Keratinocyte (primary cell): ENCODE results near the gene SRPK1. TPM values are rescaled to one million over a fixed set of nuclear protein-coding genes. Genes with fewer than 3 reads are reported as not detected.

Source experiments
- DNase-seq: peaks from one replicate; pipeline ENCODE4 v3.0.0-alpha.2; 2011; ENCODE audit warnings: low read depth, missing footprints, low spot score
- FAIRE-seq: peaks from 2 replicates; lab custom pipeline; 2011; peaks lifted over from hg19 to GRCh38; lab: Jason Lieb, UNC
- H2AFZ ChIP-seq: 2 replicates; pipeline ENCODE4 v1.6.0; 2012; ENCODE audit warnings: low read length, control low read depth, inconsistent platforms; ENCODE audit not compliant: control insufficient read depth
- H3K27ac ChIP-seq: 2 replicates; pipeline ENCODE4 v1.5.1; 2011; ENCODE audit warnings: low read length; ENCODE audit not compliant: control insufficient read depth, insufficient read depth
- H3K27me3 ChIP-seq: 3 replicates; pipeline ENCODE4 v1.6.0; 2011; ENCODE audit warnings: low read length; ENCODE audit not compliant: control insufficient read depth, insufficient read depth; ENCODE audit errors: extremely low read depth
- H3K36me3 ChIP-seq, 2 experiments: 2 replicates in 1 of 2; 3 replicates in 1 of 2; pipeline ENCODE4 v1.5.1; 2011; ENCODE audit warnings: low read length in 2 of 2, mild to moderate bottlenecking in 1 of 2; ENCODE audit not compliant: control insufficient read depth in 2 of 2, insufficient read depth in 2 of 2; ENCODE audit errors: extremely low read depth in 1 of 2
- H3K4me1 ChIP-seq: 3 replicates; pipeline ENCODE4 v1.5.1; 2011; ENCODE audit warnings: low read length; ENCODE audit not compliant: control insufficient read depth, insufficient read depth; ENCODE audit errors: extremely low read depth
- H3K4me2 ChIP-seq: 3 replicates; pipeline ENCODE4 v1.6.0; 2011; ENCODE audit warnings: low read depth, low read length; ENCODE audit not compliant: control insufficient read depth, insufficient read depth; ENCODE audit errors: extremely low read depth
- H3K4me3 ChIP-seq, 3 experiments: fragments of 200-600 bp in 1 of 3; sonication (generic) in 1 of 3; 2 replicates in 2 of 3; 3 replicates in 1 of 3; pipeline ENCODE4 v1.5.1; 2011 to 2016; ENCODE audit warnings: low read length in 3 of 3, mild to moderate bottlenecking in 3 of 3, control low read depth in 2 of 3, inconsistent platforms in 1 of 3, low read depth in 1 of 3, mixed read lengths in 1 of 3, mixed run types in 1 of 3, moderate library complexity in 1 of 3; ENCODE audit not compliant: control insufficient read depth in 2 of 3, insufficient read depth in 2 of 3; ENCODE audit errors: extremely low read depth in 1 of 3
- H3K79me2 ChIP-seq: 2 replicates; pipeline ENCODE4 v1.6.0; 2012; ENCODE audit warnings: low read length; ENCODE audit not compliant: control insufficient read depth, insufficient read depth
- H3K9ac ChIP-seq: 3 replicates; pipeline ENCODE4 v1.6.0; 2011; ENCODE audit warnings: low read length; ENCODE audit not compliant: control insufficient read depth, insufficient read depth; ENCODE audit errors: extremely low read depth
- H3K9me1 ChIP-seq: 3 replicates; pipeline ENCODE4 v1.6.0; 2011; ENCODE audit warnings: low read length; ENCODE audit not compliant: control insufficient read depth, insufficient read depth; ENCODE audit errors: extremely low read depth
- H3K9me3 ChIP-seq: 2 replicates; pipeline ENCODE4 v1.5.1; 2012; ENCODE audit warnings: low read depth, low read length; ENCODE audit not compliant: control insufficient read depth
- H4K20me1 ChIP-seq: 3 replicates; pipeline ENCODE4 v1.6.0; 2011; ENCODE audit warnings: low read length; ENCODE audit not compliant: control insufficient read depth, insufficient read depth; ENCODE audit errors: extremely low read depth
- EZH2 ChIP-seq: IDR thresholded peaks from one replicate; pipeline ENCODE4 v1.6.1; 2012; ENCODE audit warnings: inconsistent platforms, mild to moderate bottlenecking, low read length, moderate library complexity
- dilution Hi-C: fragments of 300-500 bp; cut with MboI; formaldehyde crosslinking; loops from one replicate; pipeline ENCODE4 v1.7.0; 2020; ENCODE audit warnings: low sequenced_read_pairs; ENCODE audit not compliant: extremely low pct_ligation_motif_present
- polyA plus RNA-seq, 5 experiments: library from polyadenylated mRNA; depleted of rRNA in 3 of 5; stranded (reverse) in 3 of 5; stranded (forward) in 1 of 5; unstranded in 1 of 5; fragments of >200 nt; gene quantifications; 1 replicate in 1 of 5; 2 replicates in 3 of 5; 3 replicates in 1 of 5; pipeline versions ENCODE4 v1.2.1 to v1.2.3, GENCODE V29; 2011 to 2012; ENCODE audit warnings: missing spikeins in 2 of 5, low read depth in 1 of 5, low replicate concordance in 1 of 5
- TF ChIP-seq, protein P1 (sequence below), 3 experiments: IDR thresholded peaks in 1 of 3; conservative IDR thresholded peaks in 1 of 3; optimal IDR thresholded peaks in 1 of 3; 2 replicates in 2 of 3; 3 replicates in 1 of 3; pipeline versions ENCODE3 to v1.5.1; 2011; ENCODE audit warnings: low read length in 3 of 3, mild to moderate bottlenecking in 3 of 3, moderate library complexity in 2 of 3, control low read depth in 1 of 3, inconsistent platforms in 1 of 3; ENCODE audit not compliant: insufficient read depth in 2 of 3; ENCODE audit errors: extremely low read depth in 1 of 3

The SRPK1 gene
- polyA plus RNA-seq, 1 donor (not counting 4 experiments of a cell fraction or from before 2014, with no cell fraction given): 64.1 TPM

DNA sequence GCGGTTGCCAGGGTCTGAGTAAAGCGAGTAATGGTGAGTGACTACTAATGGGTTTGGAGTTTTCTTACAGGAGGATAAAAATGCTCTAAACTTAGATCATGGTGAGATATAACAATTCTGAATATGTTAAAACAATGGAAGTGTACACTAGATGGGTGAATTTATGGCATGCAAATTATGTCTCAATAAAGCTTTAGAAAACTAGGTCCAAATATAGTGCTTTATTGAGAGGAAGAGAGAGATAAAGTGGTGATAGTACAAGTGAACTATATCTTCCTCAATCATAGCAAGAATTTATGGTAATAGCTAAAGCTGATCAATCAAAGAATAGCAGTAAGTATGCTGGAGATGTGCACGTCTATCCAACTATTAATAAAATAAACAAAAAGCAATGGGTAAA is 23.9 kb downstream of the SRPK1 start:
- H3K79me2 ChIP-seq: peaks cover 92% of the 10 kb centered on the region

DNA sequence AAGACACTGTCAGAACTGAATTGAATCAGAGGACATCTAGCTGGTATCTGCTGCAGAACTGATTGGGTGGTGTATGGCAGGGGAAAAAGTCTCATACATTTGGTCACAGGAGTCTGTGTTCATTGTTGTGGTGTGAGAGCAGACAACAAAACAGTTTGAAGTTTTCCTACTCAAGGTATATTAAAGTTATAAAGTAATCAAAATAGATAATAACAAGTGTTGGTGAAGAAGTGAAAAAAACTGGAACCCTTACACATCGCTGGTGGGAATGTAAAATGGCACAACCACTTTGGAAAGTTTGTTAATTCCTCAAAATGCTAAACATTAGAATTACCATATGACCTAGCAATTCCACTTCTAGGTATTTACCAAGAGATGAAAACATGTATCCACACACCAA is 24.7 kb downstream of the SRPK1 start:
- no peak overlapping the region for H2AFZ ChIP-seq
- DNase-seq: no peak
- H3K27ac ChIP-seq: no peak overlapping the region
- FAIRE-seq: no peak
- no peaks in the 10 kb centered on the region for H3K9me1 ChIP-seq
- H3K27me3 ChIP-seq: no peaks in the 10 kb centered on the region
- no peak overlapping the region for H3K4me3 ChIP-seq
- no peak overlapping the region for H3K4me2 ChIP-seq
- no peaks in the 10 kb centered on the region for H4K20me1 ChIP-seq
- TF ChIP-seq EZH2: no peak
- TF ChIP-seq, protein P1, sequence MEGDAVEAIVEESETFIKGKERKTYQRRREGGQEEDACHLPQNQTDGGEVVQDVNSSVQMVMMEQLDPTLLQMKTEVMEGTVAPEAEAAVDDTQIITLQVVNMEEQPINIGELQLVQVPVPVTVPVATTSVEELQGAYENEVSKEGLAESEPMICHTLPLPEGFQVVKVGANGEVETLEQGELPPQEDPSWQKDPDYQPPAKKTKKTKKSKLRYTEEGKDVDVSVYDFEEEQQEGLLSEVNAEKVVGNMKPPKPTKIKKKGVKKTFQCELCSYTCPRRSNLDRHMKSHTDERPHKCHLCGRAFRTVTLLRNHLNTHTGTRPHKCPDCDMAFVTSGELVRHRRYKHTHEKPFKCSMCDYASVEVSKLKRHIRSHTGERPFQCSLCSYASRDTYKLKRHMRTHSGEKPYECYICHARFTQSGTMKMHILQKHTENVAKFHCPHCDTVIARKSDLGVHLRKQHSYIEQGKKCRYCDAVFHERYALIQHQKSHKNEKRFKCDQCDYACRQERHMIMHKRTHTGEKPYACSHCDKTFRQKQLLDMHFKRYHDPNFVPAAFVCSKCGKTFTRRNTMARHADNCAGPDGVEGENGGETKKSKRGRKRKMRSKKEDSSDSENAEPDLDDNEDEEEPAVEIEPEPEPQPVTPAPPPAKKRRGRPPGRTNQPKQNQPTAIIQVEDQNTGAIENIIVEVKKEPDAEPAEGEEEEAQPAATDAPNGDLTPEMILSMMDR (optimal IDR thresholded peaks at IDR 0.05 in 1 of 3, IDR thresholded peaks at IDR 0.05 in 1 of 3, conservative IDR thresholded peaks at IDR 0.05 in 1 of 3; ENCODE audit: extremely low read depth in 1 of 3, insufficient read depth in 2 of 3, low read length in 3 of 3): no peak
- H3K9ac ChIP-seq: no peak overlapping the region
- peaks cover 86% of the 10 kb centered on the region for H3K79me2 ChIP-seq
- H3K4me1 ChIP-seq: peaks cover 10% of the 10 kb centered on the region
- H3K9me3 ChIP-seq: no peaks in the 10 kb centered on the region
- dilution Hi-C loops: no loop called here
- H3K36me3 ChIP-seq: peaks cover 0 to 1% of the 10 kb centered on the region in 2 experiments

More for the DNA sequence above, 23.9 kb downstream of the SRPK1 start:
- Histone ChIP-seq H2AFZ (no peak overlapping the region), H3K27me3 (no peaks in the 10 kb centered on the region), H3K27ac (no peak overlapping the region), H3K9me1 (no peaks in the 10 kb centered on the region), H3K4me2 (no peak overlapping the region), H3K4me1 (peaks cover 10% of the 10 kb centered on the region), H3K36me3 (peaks cover 0 to 1% of the 10 kb centered on the region in 2 experiments), H3K4me3 (no peak overlapping the region), H4K20me1 (no peaks in the 10 kb centered on the region), H3K9ac (no peak overlapping the region), H3K9me3 (no peaks in the 10 kb centered on the region)
- no peak for DNase-seq
- dilution Hi-C loops: no loop called here
- TF ChIP-seq EZH2: no peak
- TF ChIP-seq, protein P1 (optimal IDR thresholded peaks at IDR 0.05 in 1 of 3, IDR thresholded peaks at IDR 0.05 in 1 of 3, conservative IDR thresholded peaks at IDR 0.05 in 1 of 3; ENCODE audit: extremely low read depth in 1 of 3, insufficient read depth in 2 of 3, low read length in 3 of 3): no peak
- FAIRE-seq: no peak
